ENCODE data around the gene CLASRP.
A peak's percentile ranks its signal among the peaks of the same experiment; 100 is the strongest.

The CLASRP gene

DNA sequence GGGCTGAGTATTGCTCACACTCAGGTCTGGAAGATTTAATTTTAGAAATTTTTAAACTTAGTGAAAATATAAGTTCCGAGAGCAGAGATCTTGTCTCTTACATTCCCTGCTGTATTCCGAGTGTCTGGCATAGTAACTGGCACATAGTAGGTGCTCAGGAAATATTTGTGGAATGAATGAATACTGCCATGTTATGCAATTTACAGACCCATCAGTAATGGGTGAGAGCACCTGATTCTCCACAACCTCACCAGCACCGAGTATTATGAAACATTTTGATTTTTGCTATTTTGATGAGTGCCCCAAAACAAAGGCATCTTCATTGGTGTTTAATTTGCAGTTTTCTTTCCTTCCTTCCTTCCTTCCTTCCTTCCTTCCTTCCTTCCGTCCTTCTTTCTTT lies 15.8 kb upstream of the CLASRP start:
- DNase-seq: no peak

DNA sequence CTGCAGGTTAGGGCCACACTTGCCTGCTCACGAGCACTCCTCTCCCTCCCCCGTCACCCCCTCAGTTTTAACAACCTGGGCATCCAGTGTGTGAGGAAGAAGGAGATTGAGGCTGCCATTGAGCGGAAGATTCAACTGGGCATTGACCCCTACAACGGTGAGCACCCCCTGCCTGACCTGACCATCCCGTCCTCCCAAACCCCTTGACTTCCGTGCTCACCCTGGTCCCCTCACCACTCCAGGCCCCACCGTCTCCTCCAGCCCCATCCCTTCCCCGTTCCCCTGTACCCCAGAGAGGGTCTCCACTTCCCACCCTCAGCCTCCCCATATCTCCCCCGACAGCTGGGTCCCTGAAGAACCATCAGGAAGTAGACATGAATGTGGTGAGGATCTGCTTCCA lies 13.6 kb upstream of the CLASRP start:
- DNase-seq: no peak

DNA sequence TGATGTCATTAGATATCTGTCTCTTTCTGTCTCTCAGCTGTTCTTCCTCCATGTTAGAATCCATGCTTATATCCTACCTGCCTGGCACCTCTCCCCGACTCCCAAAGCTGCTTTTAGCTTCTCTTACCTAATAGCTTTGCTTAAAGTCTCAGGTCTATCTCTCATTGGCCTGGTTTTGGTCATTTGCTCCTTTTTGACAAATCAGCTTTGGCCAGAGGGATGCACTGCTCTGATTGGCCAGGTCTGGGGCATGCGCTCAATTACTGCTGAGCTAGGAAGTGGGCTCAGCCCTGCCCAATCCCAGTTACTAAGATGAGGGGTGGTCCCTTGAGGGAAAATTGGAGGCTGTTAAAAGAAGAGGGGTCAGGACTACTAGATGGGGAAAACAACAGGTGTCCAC lies 11.5 kb upstream of the CLASRP start:
- no peak for DNase-seq

DNA sequence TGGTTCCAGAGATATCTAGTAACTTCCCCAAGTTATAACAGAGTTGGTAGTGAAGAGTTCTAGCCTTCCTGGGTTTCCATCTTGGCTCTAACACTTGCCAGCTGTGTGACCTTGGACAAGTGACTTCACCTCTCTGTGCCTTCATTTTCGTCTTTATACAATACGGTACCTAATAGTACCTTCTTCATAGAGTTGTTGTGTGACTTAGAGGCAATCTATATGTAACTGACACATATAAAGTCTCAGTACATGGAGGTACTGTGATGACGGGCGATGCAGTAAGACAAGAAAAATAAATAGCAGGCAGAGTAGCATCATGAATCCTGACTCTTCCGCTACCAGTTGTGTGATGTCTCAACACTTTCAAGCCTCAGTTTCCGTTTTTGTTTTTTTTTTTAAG lies 8.0 kb upstream of the CLASRP start:
- DNase-seq: no peak

DNA sequence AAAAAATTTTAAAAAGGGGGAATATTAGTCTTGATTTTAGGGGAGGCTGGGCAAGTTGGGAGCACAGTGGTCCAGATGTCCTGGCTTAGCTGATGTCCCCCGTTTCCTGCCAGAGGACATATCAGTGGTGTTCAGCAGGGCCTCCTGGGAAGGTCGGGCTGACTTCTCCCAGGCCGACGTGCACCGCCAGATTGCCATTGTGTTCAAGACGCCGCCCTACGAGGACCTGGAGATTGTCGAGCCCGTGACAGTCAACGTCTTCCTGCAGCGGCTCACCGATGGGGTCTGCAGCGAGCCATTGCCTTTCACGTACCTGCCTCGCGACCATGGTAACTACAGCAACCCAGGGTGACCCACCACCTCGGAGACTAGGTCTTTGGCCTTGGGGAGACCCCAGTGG lies 6.4 kb upstream of the CLASRP start:
- DNase-seq: no peak

DNA sequence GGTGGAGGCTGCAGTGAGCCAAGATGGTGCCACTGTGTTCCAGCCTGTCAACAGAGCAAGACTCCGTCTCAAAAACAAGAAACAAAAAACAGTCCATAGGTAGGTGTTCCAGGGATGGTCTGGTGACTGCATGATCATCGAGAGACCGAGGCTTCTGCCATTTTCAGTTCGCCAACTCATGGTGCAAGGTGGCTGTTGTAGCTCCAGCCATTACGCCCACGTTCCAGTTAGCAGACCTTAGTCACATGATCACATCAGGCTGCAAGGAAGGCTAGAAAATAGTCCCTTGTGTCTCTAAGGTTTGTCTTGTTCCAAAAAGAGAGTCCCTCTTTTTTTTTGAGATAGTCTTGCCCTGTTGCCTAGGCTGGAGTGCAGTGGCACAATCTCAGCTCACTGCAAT lies 3.1 kb upstream of the CLASRP start:
- DNase-seq: no peak

DNA sequence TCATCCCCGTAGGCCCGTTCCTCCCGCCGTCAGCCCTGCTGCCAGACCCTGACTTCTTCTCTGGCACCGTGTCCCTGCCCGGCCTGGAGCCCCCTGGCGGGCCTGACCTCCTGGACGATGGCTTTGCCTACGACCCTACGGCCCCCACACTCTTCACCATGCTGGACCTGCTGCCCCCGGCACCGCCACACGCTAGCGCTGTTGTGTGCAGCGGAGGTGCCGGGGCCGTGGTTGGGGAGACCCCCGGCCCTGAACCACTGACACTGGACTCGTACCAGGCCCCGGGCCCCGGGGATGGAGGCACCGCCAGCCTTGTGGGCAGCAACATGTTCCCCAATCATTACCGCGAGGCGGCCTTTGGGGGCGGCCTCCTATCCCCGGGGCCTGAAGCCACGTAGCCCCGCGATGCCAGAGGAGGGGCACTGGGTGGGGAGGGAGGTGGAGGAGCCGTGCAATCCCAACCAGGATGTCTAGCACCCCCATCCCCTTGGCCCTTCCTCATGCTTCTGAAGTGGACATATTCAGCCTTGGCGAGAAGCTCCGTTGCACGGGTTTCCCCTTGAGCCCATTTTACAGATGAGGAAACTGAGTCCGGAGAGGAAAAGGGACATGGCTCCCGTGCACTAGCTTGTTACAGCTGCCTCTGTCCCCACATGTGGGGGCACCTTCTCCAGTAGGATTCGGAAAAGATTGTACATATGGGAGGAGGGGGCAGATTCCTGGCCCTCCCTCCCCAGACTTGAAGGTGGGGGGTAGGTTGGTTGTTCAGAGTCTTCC lies 1.3 kb upstream of the CLASRP start:
- no peak for DNase-seq

DNA sequence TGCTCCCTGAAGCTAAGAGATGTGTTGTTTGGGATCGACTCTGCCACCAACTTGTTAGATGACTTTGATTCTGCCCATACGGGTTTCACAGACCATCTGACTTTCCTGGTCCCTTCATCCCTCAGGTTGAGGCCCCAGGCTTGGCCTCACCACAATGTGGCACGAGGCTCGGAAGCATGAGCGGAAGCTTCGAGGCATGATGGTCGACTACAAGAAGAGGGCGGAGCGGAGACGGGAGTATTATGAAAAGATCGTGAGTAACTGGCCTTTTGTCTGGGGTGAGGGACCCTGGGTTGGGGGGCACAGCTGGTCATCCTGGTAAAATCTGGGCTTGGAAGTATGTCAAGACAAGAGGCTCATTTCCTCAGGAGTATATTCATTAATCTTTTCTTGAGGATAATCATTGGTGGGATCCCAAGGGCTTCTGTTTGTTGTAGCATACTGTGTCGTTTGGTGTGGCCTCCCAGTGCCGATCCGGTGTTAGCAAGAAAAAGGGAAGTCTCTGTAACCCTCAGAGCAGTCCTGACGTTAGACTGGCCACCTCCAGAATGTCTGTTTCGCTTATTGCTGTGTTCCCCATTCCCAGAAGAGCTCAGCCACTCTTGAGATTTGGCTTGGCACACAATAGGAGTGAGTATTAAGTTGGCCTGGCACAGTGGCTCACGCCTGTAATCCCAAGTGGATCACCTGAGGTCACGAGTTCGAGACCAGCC lies 1.4 kb downstream of the CLASRP start:
- DNase-seq: peak; percentile 13 to 57

DNA sequence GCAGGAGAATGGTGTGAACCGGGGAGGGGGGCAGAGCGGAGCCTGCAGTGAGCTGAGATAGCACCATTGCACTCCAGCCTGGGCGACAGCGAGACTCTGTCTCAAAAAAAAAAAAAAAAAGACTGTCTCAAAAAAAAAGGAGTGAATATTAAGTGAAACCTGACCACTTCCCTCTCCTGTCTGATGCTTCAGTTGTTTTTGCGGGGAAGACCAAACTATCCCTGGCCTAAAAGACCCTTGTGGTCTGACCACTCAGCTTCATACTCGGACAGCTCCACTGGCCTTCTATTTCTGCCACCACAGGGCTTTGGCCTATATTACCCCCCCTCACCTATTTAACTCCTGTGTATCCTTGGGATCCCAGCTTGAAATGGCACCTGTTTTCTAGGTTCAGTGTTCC lies 2.3 kb downstream of the CLASRP start:
- no peak for DNase-seq

DNA sequence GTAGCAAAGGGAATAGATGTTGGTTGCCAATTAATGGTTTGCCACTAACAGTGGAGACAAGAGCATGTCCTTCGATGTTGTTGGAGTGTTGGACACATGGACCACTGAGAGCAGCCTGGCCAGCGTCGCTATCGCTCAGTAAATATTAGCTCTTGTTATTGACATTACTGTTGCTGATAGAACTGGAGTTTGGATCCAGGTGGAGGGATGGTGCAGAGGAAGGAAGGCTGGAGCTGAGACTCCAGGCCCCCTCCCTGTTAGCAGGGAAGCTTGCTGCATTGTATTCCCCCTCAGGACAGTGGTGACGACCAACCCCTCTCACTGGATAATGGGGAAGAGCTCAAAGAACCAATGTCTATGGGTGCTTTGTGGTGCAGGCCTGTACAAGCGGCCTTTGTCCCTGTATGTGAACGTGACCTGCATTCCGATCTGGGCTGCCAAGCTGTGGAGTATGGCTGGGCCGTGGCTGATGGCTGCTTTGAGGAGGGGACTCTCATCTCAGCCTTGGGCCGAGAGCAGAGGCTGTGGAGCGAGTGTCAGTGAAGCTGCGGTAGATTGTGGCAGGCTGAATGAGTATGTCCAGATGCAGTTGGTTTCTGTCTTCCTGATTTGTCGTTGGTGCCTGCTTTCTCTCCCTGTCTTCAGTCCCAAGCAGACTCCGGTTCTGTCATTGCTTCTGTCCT lies 7.0 kb downstream of the CLASRP start:
- no peak for DNase-seq

DNA sequence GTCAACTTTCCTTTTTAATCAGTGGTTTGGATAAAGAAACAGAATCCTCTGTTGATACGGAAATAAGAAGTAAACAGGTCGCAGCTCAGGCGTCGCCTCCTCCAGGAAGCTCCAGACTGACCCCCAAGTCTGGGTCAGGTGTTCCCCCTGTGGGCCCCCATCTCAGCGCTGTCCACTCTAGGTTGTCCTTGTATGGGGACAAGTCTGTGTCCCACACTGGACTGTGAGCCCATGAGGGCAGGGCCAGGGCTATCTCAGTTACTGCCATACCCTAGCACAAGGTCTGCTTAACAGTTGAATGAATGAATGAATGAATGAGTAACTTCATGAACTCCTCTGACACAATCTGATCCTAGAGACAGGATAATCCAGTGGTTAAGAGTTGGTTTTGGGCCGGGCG lies 7.5 kb downstream of the CLASRP start:
- DNase-seq: no peak

DNA sequence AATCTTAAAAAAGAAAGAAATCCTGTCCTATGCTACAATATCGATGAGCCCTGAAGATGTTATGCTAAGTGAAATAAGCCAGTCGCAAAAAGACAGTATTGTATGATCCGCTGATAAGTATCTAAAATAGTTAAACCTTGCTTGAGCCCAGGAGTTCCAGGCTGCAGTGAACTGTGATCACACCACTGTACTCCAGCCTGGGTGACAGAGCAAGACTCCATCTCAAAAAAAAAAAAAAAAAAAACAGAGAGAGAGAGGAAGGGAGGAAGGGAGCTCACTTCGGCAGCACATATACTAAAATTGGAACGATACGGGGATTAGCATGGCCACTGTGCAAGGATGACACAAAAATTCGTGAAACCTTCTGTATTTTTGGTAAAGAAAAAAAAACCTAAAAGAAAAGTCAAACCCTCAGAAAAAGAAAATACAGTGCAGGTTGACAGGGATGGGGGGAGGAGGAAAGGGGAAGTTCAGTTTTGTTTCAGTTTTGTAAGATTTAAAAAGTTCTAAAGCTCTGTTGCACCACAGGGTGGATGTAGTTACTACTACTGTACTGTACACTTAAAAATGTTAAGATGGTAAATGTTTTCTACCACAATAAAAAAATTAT lies 8.4 kb downstream of the CLASRP start:
- DNase-seq: no peak

DNA sequence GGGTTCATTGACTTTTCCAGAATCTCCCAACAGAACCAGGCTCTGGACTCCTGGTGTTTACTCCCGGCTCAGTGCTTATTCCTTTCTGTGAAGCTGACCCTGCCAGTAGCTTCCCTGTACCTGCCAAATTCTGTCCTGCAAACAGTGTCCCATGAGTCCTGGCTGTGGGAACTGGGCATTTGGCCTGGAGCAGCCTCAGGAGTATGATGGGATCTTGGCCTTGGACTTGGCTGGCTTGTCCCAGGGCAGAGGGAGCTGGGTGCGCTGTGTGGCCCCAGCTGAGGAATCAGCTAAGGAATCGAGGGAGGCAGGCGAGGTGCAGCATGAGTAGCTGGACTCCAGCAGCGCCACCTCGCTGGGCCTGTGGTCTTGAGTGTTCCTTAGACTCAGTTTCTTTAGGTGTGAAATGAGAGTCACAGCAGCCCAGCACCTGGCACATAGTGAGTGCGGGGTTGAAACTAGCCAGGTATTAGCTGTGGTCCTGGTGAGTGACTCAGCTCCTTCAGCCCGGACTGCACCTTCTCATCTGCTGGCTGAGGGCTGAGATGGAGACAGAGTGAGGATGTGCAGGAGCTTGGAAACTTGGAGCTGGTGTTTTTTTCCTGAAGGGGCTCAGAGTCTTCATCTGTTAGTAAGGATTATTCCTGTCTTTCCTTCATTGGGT lies 10.4 kb downstream of the CLASRP start:
- DNase-seq: no peak

DNA sequence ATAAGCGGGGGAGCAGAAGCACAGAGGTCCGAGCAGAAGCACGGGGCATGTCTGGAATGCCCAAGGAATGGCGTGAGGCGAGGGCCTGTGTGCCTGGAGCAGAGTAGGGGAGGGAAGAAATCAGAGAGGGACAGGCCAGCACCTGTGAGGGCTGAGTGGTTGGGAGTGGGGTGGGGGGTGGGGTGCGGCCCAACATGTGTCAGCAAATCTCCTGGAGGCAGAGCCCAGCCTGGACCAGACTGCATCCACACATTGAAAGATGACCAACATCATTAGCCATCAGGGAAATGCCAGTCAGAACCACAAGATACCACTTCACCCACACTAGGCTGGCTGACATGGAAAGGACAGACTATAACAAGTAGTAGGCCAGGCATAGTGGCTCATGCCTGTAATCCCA lies 11.2 kb downstream of the CLASRP start:
- DNase-seq: no peak

DNA sequence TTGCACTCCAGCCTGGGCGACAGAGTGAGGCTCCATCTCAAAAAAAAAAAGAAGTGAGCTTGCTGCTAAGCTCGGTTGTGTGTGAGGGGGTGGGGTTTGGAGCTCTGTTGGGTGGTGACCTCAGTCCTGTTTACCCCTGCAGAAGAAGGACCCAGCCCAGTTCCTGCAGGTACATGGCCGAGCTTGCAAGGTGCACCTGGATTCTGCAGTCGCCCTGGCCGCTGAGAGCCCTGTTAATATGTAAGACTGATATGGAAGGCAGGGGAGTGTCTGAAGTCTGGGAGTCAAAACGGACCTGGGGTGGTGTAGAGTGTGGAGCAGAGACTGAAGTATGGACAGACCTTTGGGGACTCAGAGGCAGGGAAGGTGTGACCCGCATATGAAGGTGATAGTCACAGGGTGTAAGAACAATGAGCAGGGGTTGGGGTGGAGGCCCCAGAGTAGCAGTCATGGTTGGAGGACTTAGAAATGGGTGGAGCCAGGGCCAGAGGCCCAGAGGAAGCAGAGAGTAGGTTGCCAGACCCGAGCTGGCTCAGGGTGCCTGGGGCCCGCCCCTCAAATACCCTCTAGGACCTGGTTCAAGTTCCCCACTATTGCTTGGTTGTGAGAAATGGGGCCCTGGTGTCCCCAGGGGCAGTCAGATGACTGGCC lies 13.2 kb downstream of the CLASRP start:
- peak in 1 of 2 donors; percentile 63 for DNase-seq

DNA sequence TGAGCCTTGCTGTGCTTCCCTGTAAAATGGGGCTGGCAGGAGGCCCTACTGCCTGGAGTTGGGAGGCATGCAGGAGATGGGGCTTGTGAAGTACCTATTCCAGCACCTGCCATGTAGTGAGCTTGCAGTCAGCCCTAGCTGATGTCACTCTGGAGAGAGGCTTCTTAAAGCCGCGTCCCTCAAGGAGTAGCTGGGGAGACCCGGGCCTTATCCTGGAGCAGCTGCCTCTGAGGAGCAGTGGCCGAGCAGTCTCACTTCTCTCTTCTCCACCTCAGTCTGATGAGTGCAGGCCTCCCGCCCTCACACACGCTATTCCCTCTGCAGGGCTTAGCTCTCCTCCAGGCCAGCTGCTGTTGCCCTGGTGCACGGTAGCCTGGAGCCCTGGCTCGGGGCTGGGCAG lies 18.0 kb downstream of the CLASRP start:
- no peak for DNase-seq

DNA sequence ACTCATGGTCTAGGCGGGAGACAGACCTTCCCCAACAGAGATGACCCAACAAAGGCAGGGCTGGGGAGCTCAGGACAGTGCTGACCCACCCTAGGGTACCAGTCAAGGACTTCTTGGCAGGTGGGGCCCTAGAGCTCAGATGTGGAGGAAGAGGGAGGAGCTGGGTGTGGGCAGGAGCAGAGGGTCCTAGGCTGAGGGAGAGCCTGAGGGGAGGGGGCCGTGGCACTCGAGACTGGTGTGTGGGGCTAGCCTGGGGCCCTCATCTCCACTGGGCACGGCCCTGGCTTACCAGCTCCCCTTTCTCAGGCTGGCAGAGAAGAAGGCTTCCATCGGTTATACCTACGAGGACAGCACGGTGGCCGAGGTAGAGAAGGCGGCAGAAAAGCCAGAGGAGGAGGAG lies 18.6 kb downstream of the CLASRP start:
- DNase-seq: no peak

DNA sequence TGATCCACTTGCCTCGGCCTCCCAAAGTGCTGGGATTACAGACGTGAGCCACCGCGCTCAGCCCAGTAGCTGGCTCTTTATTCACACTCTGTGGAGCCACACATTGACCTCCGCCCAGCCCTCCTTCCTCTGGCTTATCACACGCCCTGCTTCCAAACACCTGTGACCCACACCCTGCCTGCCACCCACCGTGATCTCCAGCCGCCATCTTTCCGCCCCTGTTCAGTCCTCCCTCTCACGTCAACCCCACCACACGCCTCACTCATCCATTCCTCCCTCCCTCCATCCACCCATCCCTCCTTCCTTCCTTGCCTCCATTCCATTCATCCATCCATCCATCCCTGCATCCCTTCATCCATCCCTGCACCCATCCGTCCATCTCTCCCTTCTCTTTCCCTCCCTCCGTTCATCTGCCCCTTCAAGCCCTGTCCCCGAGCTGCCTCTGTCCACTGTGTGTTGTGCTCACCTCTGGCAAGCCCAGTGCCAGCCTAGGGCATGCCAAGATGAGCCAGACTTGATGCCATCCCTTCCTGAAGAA lies 19.8 kb downstream of the CLASRP start:
- no peak for DNase-seq

DNA sequence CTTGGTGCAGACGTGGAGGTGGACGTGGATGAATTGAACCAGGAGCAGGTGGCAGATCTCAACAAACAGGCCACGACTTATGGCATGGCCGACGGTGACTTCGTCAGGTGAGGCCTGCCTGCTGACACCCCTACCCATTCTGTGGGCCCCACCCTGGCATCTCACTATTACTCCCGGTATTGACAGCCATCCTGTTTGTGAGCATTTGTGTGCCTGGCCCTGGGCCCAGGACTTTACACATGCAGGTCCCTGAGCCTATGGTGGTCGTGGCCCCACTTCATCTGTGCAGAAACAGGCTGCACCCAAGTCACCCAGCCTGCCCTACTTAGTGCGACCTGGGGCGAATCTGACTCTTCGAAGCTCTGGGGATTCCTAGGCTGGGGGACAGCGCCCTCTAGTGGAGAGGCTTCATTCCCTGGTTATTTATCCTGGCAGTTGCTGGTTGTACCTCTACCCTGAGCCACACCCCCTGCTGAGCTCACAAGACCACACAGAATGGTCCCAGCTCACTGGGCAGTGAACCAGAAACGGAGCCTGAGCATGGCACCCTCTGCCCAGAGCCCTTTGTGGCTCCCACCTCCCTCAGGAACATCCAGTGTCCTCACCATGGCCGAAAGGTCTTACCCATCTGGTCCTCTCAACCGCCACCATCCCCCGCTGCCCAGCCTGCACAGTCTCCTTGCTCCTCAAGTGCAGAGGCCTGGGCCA lies 20.6 kb downstream of the CLASRP start:
- DNase-seq: peak; percentile 79 to 87

DNA sequence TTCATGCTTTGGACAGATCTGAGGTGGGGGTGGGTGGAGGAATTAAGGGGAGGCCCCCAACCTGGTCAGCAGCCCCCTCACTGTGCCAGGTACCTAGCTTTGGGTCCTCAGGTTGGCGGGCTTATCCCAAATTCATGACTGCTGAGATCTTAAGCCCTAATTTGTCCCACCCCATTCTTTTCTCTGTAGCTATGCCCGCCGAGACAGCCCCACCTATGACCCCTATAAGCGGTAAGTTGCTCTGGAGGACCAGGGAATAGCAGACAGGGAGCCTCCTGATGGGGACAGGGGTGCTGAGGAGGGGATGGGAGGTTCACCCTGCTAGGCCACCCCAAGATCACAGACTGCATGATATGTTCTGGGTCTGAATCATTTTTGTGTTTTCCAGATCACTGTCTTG lies 23.1 kb downstream of the CLASRP start:
- no peak for DNase-seq
